BE2C (cell line): Measurements from ENCODE around the gene KATNAL1.

Source experiments
- DNase-seq: peaks from one replicate; pipeline ENCODE4 v3.0.0-alpha.2; 2020
- H3K27me3 ChIP-seq: fragments of 250-450 bp; sonication (Bioruptor Pico); 2 replicates; pipeline ENCODE4 v1.5.1; 2020; ENCODE audit warnings: mild to moderate bottlenecking
- H3K36me3 ChIP-seq: fragments of 250-450 bp; sonication (Bioruptor Pico); 2 replicates; pipeline ENCODE4 v1.5.1; 2020; ENCODE audit warnings: mild to moderate bottlenecking
- H3K4me1 ChIP-seq: fragments of 250-450 bp; sonication (Bioruptor Pico); 2 replicates; pipeline ENCODE4 v1.5.1; 2020
- H3K4me3 ChIP-seq: 2 replicates; pipeline ENCODE4 v1.5.1; 2011; ENCODE audit warnings: low read depth, low read length
- H3K9me3 ChIP-seq: fragments of 250-450 bp; sonication (Bioruptor Pico); 2 replicates; pipeline ENCODE4 v1.5.1; 2020
- TF ChIP-seq, protein P1 (sequence below): IDR thresholded peaks from 2 replicates; pipeline ENCODE4 v1.5.1; 2012; ENCODE audit warnings: mild to moderate bottlenecking, low read depth, low read length

The KATNAL1 gene

GRCh38 chr13:30341815-30342570 is 34.6 kb upstream of the KATNAL1 start:
- TF ChIP-seq, protein P1, sequence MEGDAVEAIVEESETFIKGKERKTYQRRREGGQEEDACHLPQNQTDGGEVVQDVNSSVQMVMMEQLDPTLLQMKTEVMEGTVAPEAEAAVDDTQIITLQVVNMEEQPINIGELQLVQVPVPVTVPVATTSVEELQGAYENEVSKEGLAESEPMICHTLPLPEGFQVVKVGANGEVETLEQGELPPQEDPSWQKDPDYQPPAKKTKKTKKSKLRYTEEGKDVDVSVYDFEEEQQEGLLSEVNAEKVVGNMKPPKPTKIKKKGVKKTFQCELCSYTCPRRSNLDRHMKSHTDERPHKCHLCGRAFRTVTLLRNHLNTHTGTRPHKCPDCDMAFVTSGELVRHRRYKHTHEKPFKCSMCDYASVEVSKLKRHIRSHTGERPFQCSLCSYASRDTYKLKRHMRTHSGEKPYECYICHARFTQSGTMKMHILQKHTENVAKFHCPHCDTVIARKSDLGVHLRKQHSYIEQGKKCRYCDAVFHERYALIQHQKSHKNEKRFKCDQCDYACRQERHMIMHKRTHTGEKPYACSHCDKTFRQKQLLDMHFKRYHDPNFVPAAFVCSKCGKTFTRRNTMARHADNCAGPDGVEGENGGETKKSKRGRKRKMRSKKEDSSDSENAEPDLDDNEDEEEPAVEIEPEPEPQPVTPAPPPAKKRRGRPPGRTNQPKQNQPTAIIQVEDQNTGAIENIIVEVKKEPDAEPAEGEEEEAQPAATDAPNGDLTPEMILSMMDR: no peak
- no peak overlapping the region for H3K4me3 ChIP-seq
- no peaks in the 10 kb centered on the region for H3K9me3 ChIP-seq
- H3K4me1 ChIP-seq: peaks cover 13% of the 10 kb centered on the region
- peak; percentile 28 for DNase-seq
- H3K27me3 ChIP-seq: no peaks in the 10 kb centered on the region
- H3K36me3 ChIP-seq: no peaks in the 10 kb centered on the region

- peak; percentile 61 for DNase-seq
- TF ChIP-seq, protein P1: no peak
- Histone ChIP-seq H3K27me3 (no peaks in the 10 kb centered on the region), H3K4me3 (no peak overlapping the region), H3K36me3 (no peaks in the 10 kb centered on the region), H3K9me3 (no peaks in the 10 kb centered on the region), H3K4me1 (peaks cover 13% of the 10 kb centered on the region)
Observed at GRCh38 chr13:30340331-30341250, 33.2 kb upstream of the KATNAL1 start.

DNA sequence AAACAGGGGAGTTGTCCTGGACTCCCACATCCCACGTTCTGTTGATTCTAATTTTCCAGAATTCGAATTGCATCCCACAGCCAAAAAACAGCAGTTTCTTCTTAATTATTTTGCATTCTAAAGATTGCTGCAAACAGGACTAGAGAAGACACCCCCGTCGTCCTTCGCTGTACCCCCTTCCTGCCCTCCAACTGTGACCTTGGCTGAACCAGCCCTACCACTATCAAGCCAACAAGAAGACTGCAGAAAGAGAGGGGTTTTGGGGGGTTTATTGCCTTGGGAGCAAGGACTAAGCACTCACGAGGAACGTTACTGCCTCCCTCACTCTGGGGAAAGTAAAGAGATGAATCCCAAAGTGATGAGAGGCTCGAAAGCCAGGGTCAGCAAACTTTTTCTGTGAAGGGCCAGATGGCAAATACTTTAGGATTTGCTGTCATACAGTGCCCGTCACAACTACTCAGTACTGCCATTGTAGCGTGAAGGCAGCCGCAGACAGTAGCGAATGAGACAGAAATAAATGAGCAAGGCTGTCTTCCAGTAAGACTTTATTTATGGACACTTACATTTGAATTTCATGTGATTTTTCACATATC is 32.5 kb upstream of the KATNAL1 start:
- H3K36me3 ChIP-seq: no peaks in the 10 kb centered on the region
- no peak overlapping the region for H3K4me3 ChIP-seq
- H3K4me1 ChIP-seq: peaks cover 13% of the 10 kb centered on the region
- TF ChIP-seq, protein P1: no peak
- no peak for DNase-seq
- no peaks in the 10 kb centered on the region for H3K27me3 ChIP-seq
- no peaks in the 10 kb centered on the region for H3K9me3 ChIP-seq

- no peaks in the 10 kb centered on the region for H3K9me3 ChIP-seq
- no peak for DNase-seq
- peaks cover 13% of the 10 kb centered on the region for H3K4me1 ChIP-seq
- TF ChIP-seq, protein P1: no peak
- no peak overlapping the region for H3K4me3 ChIP-seq
- no peaks in the 10 kb centered on the region for H3K36me3 ChIP-seq
- H3K27me3 ChIP-seq: no peaks in the 10 kb centered on the region
Observed at GRCh38 chr13:30338952-30339351, 31.6 kb upstream of the KATNAL1 start.

DNA sequence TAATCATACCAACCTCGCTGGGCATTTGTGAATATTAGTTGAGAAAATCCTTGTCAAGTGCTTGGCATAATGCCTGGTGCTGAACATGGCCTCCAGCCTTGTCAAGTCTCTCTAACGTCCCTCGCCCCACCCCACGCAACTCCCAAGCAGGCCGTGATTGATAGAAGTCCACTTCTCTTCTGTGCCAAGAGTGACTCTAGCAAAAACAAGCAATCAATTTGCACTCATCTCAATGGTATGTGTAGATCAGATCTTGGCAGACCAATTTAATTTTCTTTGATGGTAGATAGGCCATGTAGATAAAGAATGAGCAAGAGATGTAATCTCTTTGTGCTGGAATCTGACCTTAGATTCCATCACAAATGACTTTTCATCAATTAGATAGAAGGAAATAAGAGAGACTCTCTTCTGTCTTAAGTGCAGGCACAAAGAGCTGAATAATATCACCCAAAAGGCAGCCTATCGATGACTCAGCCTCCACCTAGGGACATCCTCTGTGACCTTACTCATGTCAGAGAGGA is 31.0 kb upstream of the KATNAL1 start:
- Histone ChIP-seq H3K4me1 (peaks cover 13% of the 10 kb centered on the region), H3K27me3 (no peaks in the 10 kb centered on the region), H3K4me3 (no peak overlapping the region), H3K9me3 (no peaks in the 10 kb centered on the region), H3K36me3 (no peaks in the 10 kb centered on the region)
- DNase-seq: no peak
- TF ChIP-seq, protein P1: no peak
